GM12873 (cell line): ENCODE measurements around the gene MAP2K5.

Experiments used
- TF ChIP-seq, protein P1 (sequence below): IDR thresholded peaks from 2 replicates; pipeline ENCODE4 v1.5.1; 2012; ENCODE audit warnings: low read depth, mild to moderate bottlenecking, moderate library complexity, low read length, control low read depth; ENCODE audit not compliant: insufficient read depth; ENCODE audit errors: missing control alignments

MAP2K5 gene

GRCh38 chr15:67770358-67770628 lies 227.8 kb downstream of the MAP2K5 start:
- TF ChIP-seq, protein P1, sequence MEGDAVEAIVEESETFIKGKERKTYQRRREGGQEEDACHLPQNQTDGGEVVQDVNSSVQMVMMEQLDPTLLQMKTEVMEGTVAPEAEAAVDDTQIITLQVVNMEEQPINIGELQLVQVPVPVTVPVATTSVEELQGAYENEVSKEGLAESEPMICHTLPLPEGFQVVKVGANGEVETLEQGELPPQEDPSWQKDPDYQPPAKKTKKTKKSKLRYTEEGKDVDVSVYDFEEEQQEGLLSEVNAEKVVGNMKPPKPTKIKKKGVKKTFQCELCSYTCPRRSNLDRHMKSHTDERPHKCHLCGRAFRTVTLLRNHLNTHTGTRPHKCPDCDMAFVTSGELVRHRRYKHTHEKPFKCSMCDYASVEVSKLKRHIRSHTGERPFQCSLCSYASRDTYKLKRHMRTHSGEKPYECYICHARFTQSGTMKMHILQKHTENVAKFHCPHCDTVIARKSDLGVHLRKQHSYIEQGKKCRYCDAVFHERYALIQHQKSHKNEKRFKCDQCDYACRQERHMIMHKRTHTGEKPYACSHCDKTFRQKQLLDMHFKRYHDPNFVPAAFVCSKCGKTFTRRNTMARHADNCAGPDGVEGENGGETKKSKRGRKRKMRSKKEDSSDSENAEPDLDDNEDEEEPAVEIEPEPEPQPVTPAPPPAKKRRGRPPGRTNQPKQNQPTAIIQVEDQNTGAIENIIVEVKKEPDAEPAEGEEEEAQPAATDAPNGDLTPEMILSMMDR: no peak

- TF ChIP-seq, protein P1: no peak
Observed at GRCh38 chr15:67771189-67771800, 228.8 kb downstream of the MAP2K5 start.

GRCh38 chr15:67774626-67775025 lies 232.1 kb downstream of the MAP2K5 start:
- TF ChIP-seq, protein P1: no peak

- TF ChIP-seq, protein P1: no peak
Observed at GRCh38 chr15:67775250-67775649, 232.7 kb downstream of the MAP2K5 start.

DNA sequence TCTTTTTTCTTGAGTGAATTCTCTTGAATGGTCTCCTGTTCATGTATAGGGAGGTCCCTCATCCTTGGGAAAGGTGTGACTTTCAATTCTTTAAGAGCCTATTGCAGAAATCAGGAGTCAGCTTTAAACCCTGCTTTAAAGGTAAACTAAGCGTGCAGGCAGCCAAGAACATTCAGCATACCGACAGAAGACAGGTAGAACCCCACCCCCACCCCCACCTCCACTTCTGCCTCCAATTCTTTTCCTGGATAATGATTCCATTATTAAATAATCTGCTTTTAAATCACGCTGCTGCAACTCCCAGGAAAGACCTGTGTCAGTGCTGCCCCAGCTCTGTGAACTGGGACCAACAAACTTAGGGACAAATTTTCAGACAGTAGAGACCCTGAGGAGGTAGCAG lies 233.5 kb downstream of the MAP2K5 start:
- TF ChIP-seq, protein P1: no peak

- TF ChIP-seq, protein P1: no peak
Observed at GRCh38 chr15:67776600-67776999, 234.1 kb downstream of the MAP2K5 start.

- TF ChIP-seq, protein P1: no peak
Observed at GRCh38 chr15:67777071-67777470, 234.6 kb downstream of the MAP2K5 start.
